ENCODE data around the gene ZNF44.

Gene ZNF44

DNA sequence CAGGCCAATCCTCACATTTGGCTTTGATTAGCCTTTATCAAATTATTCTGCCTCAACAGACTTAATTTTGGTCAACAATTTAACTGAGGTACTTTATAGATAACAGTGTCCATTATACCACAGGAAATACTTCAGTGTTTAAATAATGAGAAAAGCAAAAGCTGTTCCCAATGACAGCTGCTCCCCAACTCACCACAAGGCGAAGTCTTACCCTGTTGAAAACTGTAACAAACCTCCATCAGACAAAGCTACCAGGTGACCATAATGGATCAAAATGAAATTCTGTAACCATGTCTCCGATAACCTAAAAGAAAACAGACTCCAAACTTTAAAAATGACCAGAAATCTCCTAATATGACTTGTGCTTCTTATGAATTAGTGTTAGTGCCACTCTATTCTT, 50.3 kb downstream of the ZNF44 start:
- DNase-seq (ENCODE audit: low read depth) = no peak
- TF ChIP-seq, protein P1, sequence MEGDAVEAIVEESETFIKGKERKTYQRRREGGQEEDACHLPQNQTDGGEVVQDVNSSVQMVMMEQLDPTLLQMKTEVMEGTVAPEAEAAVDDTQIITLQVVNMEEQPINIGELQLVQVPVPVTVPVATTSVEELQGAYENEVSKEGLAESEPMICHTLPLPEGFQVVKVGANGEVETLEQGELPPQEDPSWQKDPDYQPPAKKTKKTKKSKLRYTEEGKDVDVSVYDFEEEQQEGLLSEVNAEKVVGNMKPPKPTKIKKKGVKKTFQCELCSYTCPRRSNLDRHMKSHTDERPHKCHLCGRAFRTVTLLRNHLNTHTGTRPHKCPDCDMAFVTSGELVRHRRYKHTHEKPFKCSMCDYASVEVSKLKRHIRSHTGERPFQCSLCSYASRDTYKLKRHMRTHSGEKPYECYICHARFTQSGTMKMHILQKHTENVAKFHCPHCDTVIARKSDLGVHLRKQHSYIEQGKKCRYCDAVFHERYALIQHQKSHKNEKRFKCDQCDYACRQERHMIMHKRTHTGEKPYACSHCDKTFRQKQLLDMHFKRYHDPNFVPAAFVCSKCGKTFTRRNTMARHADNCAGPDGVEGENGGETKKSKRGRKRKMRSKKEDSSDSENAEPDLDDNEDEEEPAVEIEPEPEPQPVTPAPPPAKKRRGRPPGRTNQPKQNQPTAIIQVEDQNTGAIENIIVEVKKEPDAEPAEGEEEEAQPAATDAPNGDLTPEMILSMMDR (IDR thresholded peaks at IDR 0.05; ENCODE audit: control insufficient read depth, extremely low read depth, insufficient read depth) = no peak
- no peak overlapping the region for H3K4me3 ChIP-seq (ENCODE audit: low read depth, low read length)

DNA sequence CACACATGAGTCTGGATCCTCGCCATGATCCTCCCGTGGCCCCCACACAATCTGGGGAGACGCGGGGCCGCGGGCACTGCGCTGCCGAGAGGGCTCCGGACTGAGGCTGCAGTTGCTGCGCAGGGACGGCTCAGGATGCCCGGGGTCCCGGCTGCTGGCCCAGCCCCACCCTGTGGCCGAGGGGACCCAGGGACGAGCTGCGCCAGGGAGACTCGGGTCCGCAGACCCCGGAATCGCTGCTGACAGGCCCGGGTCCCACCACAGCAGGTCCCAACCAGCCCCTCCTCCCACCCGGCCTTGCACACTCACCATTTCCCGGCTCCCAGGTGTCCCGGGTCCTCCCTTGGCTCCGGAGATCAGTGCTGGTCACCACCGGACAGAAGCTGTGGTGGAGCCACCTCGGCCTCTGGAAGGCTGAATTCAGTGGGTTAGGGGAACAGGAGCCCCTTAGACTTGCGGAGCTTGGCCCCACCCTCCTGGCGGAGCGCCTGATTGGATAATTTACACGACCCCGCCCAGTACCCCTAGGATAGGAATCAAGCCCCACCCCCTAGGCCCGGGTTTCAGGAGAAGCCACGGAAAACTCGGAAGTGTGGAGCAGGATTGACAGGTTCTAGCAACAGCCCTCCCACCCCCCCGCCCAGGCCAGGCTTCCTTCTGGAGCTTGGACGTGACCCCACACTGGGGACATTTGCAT, 57.4 kb downstream of the ZNF44 start:
- no peak for DNase-seq (ENCODE audit: low read depth)
- TF ChIP-seq, protein P1 (IDR thresholded peaks at IDR 0.05; ENCODE audit: control insufficient read depth, extremely low read depth, insufficient read depth) = no peak
- H3K4me3 ChIP-seq (ENCODE audit: low read depth, low read length) = no peak overlapping the region

DNA sequence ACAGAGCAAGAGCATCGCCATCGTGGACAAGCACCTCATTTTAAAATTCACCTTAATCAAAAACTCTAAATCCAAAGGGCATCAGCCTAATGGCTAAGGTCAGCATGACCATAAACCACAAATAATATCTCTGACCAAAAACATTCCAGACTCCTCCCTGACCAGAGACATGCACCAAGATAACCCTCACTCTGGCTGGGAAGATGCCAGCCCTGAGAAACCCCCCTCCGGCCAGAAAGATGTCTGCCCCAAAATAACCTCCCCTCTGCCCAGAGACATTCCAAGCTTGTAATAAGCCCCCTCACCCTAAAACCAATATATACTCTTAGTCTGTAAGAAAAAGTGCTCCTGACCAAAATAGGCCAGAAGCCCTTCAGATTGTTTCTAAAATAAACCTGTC, 61.7 kb downstream of the ZNF44 start:
- no peak for DNase-seq (ENCODE audit: low read depth)
- no peak overlapping the region for H3K4me3 ChIP-seq (ENCODE audit: low read depth, low read length)
- TF ChIP-seq, protein P1 (IDR thresholded peaks at IDR 0.05; ENCODE audit: control insufficient read depth, extremely low read depth, insufficient read depth) = no peak

DNA sequence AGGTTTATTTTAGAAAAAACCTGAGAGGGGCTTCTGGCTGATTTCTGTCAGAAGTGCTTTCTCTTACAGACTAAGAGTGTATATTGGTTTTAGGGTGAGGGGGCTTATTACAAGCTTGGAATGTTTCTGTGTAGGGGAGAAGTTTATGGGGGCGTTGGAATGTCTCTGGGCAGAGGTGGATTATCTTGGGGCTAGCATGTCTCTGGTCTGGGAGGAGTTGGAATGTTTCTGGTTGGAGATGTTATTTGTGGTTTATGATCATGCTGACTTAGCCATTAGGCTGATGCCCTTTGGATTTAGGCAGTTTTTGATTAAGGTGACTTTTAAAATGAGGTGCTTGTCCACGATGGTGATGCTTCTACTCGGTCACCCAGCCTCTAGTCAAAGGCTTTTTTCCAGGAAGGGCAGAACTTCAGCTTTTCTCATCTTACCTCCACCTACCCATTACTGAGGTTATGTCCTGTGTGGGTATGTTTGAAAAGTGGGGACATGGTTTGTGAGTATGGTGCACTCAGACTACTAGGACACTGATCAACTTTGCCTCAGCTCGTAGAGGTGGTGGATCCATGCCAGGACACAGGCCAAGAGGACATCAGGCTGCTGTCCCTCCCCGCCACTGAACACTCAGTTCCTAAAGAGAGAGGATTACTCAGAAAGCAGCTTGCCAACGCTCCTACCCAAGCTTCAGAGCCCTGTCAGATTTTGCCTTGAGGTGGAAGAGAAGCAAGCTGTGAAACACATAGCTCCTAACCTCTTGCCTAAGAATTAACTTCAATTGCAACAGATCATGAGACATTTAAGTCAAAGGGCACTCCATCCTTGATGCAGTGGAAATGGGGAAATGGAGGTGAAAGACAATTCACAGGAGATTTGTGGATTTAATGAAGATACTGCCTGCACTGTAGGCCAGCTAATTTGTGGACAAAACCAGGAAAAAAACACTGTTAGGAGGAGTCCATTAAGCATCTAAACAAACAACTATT, 63.6 kb downstream of the ZNF44 start:
- TF ChIP-seq, protein P1 (IDR thresholded peaks at IDR 0.05; ENCODE audit: control insufficient read depth, extremely low read depth, insufficient read depth) = no peak
- H3K4me3 ChIP-seq (ENCODE audit: low read depth, low read length) = no peak overlapping the region
- no peak for DNase-seq (ENCODE audit: low read depth)

DNA sequence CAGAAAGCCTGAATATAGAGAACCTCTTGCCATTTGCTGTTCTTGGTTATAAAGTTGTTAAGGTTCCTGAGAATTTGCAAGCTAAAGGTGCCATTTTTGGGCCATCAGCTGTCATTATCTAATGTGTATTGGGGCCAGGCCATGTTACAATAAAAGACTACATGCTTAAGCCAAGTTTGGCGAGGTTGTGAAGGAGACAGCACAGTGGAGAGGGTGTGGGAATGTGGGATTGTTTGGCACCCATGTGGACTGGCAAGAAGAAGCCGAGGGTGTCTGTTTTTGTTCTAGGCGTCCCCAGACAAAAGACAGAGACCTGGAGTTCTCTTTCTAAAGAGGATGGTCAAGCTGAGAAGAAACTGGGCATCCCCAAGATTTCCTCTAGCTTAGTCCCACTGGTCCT, 64.7 kb downstream of the ZNF44 start:
- no peak for DNase-seq (ENCODE audit: low read depth)
- TF ChIP-seq, protein P1 (IDR thresholded peaks at IDR 0.05; ENCODE audit: control insufficient read depth, extremely low read depth, insufficient read depth) = no peak
- H3K4me3 ChIP-seq (ENCODE audit: low read depth, low read length) = no peak overlapping the region

DNA sequence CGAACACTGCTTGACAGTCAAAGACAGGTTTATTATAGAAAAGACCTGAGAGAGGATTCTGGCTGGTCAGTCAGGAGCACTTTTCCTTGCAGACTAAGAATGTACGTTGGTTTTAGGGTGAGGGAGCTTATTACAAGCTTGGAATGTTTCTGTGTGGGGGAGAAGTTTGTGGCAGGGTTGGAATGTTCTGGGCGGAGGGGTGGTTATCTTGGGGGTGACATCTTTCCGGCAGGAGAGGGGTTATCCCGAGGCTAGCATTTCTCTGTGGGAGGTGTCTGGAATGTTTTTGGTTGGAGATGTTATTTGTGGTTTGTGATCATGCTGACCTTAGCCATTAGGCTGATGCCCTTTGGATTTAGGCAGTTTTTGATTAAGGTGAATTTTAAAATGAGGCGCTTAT, 70.0 kb downstream of the ZNF44 start:
- no peak overlapping the region for H3K4me3 ChIP-seq (ENCODE audit: low read depth, low read length)
- TF ChIP-seq, protein P1 (IDR thresholded peaks at IDR 0.05; ENCODE audit: control insufficient read depth, extremely low read depth, insufficient read depth) = no peak
- DNase-seq (ENCODE audit: low read depth) = no peak
